Fibroblast of the aortic adventitia (primary cell): ENCODE results near the gene OR52E2. TPM values are rescaled to one million over a fixed set of nuclear protein-coding genes. Genes with fewer than 3 reads are reported as not detected.

Source experiments
- DNase-seq: peaks from one replicate; pipeline ENCODE4 v3.0.0-alpha.2; 2010; ENCODE audit warnings: low read depth
- H3K4me3 ChIP-seq: 2 replicates; pipeline ENCODE4 v1.5.1; 2011; ENCODE audit warnings: low read depth, mild to moderate bottlenecking, control low read depth, low read length, moderate library complexity
- total RNA-seq: library from RNA; depleted of rRNA; stranded (reverse); fragments of >200 nt; gene quantifications from 2 replicates; pipeline ENCODE4 v1.2.3, GENCODE V29; 2012; ENCODE audit warnings: low replicate concordance
- TF ChIP-seq, protein P1 (sequence below): IDR thresholded peaks from 2 replicates; pipeline ENCODE4 v1.5.1; 2011; ENCODE audit warnings: mild to moderate bottlenecking, low read length, control low read depth, inconsistent platforms; ENCODE audit not compliant: insufficient read depth

Gene OR52E2
- total RNA-seq = not detected in 2 replicates

DNA sequence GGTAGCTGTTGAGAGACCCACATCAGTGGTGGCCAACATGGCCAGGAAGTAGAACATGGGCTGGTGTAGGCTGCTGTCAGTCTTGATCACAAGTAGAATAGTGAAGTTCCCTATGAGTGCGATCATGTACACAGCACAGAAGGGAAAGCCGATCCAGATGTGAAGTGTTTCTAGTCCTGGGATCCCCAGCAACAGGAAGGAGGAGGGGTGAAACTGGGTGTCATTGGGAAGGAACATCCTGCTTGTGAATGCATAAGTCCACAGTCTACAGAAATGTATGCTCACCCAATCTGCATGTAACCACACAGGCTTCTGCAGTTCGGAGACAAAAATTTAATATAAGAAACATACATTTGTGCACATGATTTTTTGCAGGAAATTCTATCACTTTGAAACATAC is at the start of gene OR52E2:
OR52E2 (minus strand) TSS at position 237 of the 400 bp plus-strand sequence; CDS start at position 237, 0 bp downstream.
- DNase-seq = no peak
- TF ChIP-seq, protein P1, sequence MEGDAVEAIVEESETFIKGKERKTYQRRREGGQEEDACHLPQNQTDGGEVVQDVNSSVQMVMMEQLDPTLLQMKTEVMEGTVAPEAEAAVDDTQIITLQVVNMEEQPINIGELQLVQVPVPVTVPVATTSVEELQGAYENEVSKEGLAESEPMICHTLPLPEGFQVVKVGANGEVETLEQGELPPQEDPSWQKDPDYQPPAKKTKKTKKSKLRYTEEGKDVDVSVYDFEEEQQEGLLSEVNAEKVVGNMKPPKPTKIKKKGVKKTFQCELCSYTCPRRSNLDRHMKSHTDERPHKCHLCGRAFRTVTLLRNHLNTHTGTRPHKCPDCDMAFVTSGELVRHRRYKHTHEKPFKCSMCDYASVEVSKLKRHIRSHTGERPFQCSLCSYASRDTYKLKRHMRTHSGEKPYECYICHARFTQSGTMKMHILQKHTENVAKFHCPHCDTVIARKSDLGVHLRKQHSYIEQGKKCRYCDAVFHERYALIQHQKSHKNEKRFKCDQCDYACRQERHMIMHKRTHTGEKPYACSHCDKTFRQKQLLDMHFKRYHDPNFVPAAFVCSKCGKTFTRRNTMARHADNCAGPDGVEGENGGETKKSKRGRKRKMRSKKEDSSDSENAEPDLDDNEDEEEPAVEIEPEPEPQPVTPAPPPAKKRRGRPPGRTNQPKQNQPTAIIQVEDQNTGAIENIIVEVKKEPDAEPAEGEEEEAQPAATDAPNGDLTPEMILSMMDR = no peak

DNA sequence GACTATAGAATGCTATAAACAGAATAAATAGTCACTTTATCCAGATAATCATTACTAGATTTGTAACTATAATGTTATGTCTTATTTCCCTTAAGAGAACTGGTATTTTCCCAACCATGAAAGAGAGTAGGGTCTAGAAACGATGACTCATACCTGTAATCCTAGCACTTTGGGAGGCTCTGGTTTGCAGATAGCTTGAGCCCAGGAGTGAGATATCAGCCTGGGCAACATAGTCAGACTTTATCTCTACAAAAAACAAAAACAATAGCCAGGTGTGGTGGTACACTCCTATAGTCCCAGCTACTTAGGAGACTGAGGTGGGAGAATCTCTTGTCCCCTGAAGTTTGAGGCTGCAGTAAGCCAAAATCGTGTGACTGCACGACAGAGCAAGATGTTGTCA is 47.9 kb upstream of the OR52E2 start:
- TF ChIP-seq, protein P1 = no peak
- no peak overlapping the region for H3K4me3 ChIP-seq
- no peak for DNase-seq

More for the DNA sequence above, at the start of gene OR52E2:
- H3K4me3 ChIP-seq = no peak within 1 kb of the TSS

DNA sequence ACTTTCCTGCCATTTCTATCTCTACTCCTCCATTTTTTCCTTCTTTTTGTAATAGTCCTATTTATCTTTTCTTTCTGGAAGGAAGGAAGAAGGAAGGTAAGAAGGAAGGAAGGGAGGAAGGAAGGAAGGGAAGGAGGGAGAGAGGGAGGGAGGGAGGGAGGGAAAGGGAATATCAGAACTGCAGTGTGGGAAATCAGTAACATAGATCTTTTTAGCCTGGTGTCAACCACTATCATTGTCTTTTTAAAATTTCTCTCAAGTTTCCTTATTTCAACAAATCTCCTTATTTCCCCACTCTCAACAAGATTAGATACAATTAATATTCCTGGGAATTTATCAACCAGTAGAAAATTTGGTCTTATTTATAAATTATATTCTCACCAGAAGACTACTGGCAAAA is 43.6 kb upstream of the OR52E2 start:
- TF ChIP-seq, protein P1 = no peak
- no peak for DNase-seq
- no peak overlapping the region for H3K4me3 ChIP-seq

DNA sequence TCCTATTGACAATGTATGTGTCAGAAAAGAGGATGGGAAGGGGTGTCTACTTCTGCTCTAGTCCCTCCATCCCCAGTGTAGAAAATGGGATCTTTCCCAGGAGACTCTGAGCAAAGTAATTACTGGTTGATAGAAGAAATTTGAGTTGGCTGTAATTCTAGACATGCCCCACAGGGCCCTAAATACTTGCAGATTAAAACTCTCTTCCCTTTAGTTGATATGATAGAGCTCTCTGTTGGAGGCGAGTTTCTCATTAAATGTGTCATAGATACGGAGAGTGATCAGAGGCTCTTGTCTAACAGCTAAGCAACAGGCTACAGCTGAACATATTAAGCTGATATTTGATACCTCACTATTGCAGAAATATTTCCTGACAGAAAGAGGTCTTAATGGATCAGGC is 42.8 kb upstream of the OR52E2 start:
- TF ChIP-seq, protein P1 = no peak
- no peak for DNase-seq
- H3K4me3 ChIP-seq = no peak overlapping the region

DNA sequence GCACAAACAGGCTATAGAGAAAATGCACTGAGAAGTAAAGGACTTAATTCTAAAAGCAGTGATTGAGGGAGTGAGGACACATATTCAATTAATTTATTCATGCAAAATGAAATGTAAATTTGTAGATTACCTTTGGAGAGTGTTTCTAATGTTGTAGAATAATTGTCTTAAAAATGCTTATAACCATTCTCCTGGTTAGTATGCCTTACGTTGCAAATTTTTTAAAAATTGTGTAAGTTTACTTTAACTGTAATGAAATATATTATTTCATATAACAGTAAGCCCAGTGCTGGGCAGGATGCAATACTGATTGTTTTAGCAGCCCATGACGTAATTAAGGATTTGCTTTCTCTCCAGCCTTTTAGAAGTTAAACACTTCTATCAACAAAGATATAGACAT is 36.6 kb upstream of the OR52E2 start:
- TF ChIP-seq, protein P1 = no peak
- H3K4me3 ChIP-seq = no peak overlapping the region
- DNase-seq = no peak

DNA sequence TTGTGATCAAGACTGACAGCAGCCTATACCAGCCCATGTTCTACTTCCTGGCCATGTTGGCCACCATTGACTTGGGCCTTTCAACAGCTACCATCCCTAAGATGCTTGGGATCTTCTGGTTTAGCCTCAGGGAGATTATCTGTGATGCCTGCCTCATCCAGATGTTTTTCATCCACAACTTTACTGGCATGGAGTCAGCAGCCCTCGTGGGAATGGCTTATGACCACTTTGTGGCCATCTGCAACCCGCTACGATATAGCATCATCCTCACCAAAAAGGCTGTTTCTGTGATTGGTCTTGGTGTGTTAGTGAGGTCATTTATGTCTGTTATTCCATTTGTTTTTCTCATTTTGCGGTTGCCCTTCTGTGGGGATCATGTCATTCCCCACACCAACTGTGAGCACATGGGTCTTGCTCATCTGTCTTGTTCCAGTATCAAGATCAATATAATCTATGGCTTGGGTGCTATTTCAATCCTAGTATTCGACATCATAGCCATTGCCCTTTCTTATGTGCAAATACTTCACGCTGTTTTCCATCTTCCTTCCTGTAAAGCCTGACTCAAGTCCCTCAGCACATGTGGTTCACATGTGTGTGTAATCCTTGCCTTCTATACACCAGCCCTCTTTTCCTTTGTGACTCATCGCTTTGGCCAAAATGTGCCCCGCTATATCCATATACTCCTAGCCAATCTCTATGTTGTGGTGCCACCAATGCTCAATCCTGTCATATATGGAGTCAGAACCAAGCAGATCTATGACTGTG is 33.6 kb upstream of the OR52E2 start:
- H3K4me3 ChIP-seq = no peak overlapping the region
- TF ChIP-seq, protein P1 = no peak
- DNase-seq = no peak
